ENCODE data around the gene GALNT18.

- TF ChIP-seq CTCF (IDR thresholded peaks at IDR 0.05; ENCODE audit: extremely low read depth in 1 of 2, insufficient read depth in 1 of 2, low read depth in 1 of 2, low read length in 2 of 2) (no peak), EZH2 (IDR thresholded peaks at IDR 0.05; ENCODE audit: borderline replicate concordance, low read depth, low read length, severe bottlenecking) (no peak), FOS (IDR thresholded peaks at IDR 0.05; ENCODE audit: borderline replicate concordance, insufficient read depth, low read length) (no peak)
Observed at GRCh38 chr11:11230087-11230486, 391.7 kb downstream of the GALNT18 start.

Data from endothelial cell of umbilical vein (primary cell).